ENCODE measurements around the gene ABHD14A.

- TF ChIP-seq POLR2AphosphoS5 (IDR thresholded peaks at IDR 0.05), result no peak
- TF ChIP-seq EP300 (IDR thresholded peaks at IDR 0.05), result no peak
These were observed 44.4 kb upstream of the ABHD14A start for GRCh38 chr3:51930439-51930838.

Measured in stomach (tissue), 4 donors.